ENCODE measurements around the gene POLE.

POLE gene

DNA sequence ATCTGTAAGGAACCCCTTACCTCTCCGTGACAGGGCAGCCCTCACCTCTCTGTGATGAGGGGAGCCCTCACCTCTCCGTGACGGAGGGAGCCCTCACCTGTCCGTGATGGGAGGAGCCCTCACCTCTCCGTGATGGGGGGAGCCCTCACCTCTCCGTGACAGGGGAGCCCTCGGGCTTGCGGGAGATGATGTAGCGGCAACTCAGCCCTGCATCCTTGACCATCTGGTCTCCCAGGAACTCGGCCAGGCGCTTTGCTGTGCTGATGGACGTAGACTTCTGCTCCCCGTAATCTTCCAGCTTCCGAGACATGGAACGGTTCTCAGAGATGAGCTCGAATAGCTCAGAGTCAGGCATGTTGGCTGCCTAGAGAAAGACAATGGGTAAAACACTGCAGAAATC lies 28.0 kb downstream of the POLE start:
- TF ChIP-seq POLR2A (IDR thresholded peaks at IDR 0.05; ENCODE audit: low read depth, low read length) (no peak), POLR2AphosphoS5 (IDR thresholded peaks at IDR 0.05; ENCODE audit: low read depth, low read length) (no peak), TAF1 (IDR thresholded peaks at IDR 0.05; ENCODE audit: borderline replicate concordance, low read depth, low read length) (no peak)
- FAIRE-seq (no peak), DNase-seq (ENCODE audit: insufficient read length) (no peak)

DNA sequence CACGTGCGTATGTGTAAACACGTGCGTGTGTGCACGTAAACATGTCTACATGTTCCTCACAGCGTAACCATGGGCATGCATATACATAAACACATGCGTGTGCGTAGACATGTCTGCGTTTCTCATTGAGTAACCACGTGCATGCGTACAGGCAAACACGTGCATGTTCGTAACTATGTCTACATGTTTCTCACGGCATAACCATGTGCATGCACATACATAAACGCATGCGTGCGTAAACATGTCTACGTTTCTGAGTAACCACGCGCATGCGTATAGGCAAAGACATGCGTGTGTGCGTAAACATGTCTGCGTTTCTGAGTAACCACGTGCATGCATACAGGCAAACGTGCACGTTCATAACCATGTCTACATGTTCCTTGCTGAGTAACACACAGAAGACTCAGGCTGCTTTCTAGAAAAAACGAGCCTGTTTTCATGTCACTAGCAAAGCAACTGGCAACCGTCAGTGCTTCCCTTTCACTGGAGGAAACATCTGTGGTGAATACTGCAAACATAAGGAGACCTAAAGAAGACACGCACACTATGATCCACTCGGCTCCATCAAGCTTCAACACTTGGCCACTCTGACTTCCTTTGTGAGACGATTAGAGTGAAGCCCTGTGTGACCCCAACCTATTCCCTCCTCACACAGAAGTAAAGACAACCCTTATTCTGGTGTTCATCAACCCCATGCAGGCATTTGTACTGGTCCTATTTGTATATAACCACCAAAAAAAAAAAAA lies 28.8 kb downstream of the POLE start:
- FAIRE-seq = no peak

DNA sequence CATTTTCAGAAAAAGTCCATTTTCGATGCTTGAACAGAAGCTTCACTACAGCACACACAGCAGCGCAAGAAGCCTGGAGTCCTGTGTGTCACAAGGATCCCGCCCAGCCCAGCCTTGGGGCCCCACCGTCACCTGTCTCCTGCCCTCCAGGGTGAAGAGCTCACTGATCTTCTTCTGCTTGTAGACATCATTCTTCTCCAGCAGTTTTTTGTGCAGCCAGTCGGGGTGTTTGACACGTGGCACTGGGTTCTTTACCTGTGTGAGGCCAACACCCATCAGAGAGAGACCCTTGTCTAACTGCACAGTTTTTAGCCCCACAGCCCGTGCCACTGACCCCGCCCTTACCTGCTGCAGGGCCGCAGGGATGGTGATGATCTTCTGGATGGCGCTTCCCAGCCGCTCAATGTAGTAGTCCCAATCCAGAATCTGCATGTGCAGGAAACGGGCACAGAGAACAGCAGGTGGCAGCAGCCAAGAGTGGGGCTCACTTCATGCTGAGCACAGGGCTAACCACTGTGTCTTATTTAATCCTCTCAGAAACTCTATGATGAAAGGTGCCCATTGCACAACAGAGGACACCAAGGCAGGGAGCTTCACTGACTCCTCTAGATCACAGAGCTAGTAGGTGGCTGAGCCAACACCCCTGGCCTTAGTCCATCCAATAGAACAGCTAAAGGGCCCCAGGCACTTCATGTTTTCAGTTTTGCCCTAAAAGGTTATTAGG lies 30.0 kb downstream of the POLE start:
- DNase-seq (ENCODE audit: insufficient read length) (no peak), FAIRE-seq (no peak)
- TF ChIP-seq POLR2AphosphoS5 (IDR thresholded peaks at IDR 0.05; ENCODE audit: low read depth, low read length) (no peak), TAF1 (IDR thresholded peaks at IDR 0.05; ENCODE audit: borderline replicate concordance, low read depth, low read length) (no peak)

More for the DNA sequence above, 28.8 kb downstream of the POLE start:
- no peak for TF ChIP-seq POLR2A (IDR thresholded peaks at IDR 0.05; ENCODE audit: low read depth, low read length)
- TF ChIP-seq POLR2AphosphoS5 (IDR thresholded peaks at IDR 0.05; ENCODE audit: low read depth, low read length) = no peak; the same call in none of the 2 replicates
- no peak for TF ChIP-seq TAF1 (IDR thresholded peaks at IDR 0.05; ENCODE audit: borderline replicate concordance, low read depth, low read length)
- DNase-seq (ENCODE audit: insufficient read length) = no peak

DNA sequence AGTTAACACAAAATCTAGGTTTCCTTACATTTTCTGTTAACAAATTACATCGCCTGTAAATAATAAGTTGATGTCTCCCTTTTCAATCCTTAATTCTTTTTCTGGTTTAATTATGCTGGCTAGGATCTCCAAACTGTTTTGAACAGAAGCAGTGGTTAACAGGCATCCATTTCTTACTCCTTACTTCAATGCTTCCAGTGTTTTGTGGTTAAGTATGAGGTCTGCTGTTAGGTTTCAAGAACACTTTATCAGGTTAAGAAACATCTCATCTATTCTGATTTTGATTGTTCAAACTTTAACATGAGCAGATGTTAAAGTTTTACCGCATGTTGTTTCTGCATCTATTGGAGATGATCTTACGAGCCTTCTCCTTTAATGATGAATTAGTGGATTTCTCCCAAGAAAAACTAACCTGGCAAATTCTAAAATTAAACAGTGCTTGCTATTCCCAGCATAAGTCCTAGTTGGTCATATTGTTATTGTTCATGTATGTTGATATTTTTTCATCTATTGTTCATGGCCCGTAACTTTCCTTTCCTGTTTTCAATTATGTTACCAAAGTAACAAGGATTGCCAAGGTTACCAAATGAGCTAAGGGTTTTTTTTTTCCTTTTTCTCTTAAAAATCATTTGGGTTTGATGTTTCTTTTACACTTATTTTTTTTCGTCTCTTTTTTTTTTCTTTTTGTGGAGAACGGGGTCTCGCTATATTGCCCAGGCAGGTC lies 33.4 kb downstream of the POLE start:
- TF ChIP-seq POLR2AphosphoS5 (IDR thresholded peaks at IDR 0.05; ENCODE audit: low read depth, low read length) (no peak), POLR2A (IDR thresholded peaks at IDR 0.05; ENCODE audit: low read depth, low read length) (no peak), TAF1 (IDR thresholded peaks at IDR 0.05; ENCODE audit: borderline replicate concordance, low read depth, low read length) (no peak)
- FAIRE-seq (no peak), DNase-seq (ENCODE audit: insufficient read length) (no peak)

DNA sequence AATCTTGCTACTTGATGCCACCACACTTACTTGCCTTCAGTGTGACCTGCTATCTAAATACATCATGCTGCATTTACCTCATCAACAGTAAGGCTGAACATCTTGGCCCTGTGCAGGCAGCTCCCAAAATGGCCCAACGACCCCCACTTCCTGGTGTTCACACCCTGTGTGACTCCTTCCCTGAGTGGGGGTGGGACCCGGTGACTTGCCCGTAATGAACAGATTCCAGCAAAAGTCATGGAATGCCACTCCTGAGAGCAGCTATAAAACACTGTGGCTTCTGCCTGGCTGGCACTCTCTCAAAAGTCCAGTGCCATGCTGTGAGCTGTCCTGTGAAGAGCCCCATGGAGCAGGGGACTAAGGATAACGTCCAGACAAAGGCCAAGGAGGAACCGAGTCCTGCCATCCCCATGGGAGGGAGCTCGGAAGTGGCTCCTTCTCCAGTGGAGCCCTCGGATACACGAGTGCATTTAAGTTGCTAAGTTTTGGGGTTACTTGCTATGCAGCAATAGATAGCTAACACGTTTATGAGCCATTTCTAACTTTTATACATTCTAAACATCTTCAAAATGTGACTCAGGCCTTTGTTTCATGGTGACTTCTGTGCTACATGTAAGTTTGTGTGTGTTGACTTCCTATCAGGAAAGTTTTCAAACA lies 35.6 kb downstream of the POLE start:
- DNase-seq (ENCODE audit: insufficient read length) = no peak
- TF ChIP-seq POLR2AphosphoS5 (IDR thresholded peaks at IDR 0.05; ENCODE audit: low read depth, low read length) = no peak
- TF ChIP-seq POLR2A (IDR thresholded peaks at IDR 0.05; ENCODE audit: low read depth, low read length) = no peak; the same call in 1 of the 2 replicates
- TF ChIP-seq TAF1 (IDR thresholded peaks at IDR 0.05; ENCODE audit: borderline replicate concordance, low read depth, low read length) = no peak
- FAIRE-seq = no peak

DNA sequence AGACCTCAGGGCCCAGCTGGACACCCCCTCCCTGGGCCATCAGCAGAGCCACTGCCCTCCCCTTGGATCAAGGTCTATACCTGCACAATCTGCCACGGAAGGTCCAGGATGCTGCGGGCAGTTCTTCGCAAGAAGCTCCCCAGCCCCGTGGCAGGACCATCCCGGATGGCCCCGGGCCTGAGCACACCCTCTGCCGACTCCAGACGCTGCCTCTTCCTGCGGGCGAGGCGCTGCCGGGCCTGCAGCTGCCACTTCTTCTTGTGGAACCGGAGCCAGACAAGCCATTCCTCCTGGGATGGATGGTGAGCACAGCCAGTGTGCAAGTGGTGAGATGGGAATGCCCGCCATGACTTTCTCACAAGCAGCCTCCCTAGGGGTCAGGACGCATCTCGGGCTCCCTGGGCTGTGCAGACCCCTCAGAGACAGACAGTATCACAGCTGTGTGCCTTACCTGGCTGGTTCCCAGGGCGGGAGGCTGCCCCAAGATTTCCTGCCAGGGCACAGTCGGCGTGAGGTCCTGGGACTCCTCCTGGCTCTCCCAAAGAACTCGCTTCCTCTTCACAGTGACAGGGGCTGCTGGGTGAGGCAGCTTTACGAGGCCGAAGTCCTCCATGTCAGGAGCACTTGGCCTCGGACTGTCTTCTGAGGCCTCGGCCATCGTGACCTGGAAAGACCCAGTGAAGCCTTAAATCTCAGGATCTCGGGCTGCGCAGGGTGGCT lies 37.8 kb downstream of the POLE start:
- TF ChIP-seq POLR2AphosphoS5 (IDR thresholded peaks at IDR 0.05; ENCODE audit: low read depth, low read length) = no peak
- TF ChIP-seq POLR2A (IDR thresholded peaks at IDR 0.05; ENCODE audit: low read depth, low read length) = no peak
- no peak for TF ChIP-seq TAF1 (IDR thresholded peaks at IDR 0.05; ENCODE audit: borderline replicate concordance, low read depth, low read length)
- FAIRE-seq (no peak), DNase-seq (ENCODE audit: insufficient read length) (no peak)

DNA sequence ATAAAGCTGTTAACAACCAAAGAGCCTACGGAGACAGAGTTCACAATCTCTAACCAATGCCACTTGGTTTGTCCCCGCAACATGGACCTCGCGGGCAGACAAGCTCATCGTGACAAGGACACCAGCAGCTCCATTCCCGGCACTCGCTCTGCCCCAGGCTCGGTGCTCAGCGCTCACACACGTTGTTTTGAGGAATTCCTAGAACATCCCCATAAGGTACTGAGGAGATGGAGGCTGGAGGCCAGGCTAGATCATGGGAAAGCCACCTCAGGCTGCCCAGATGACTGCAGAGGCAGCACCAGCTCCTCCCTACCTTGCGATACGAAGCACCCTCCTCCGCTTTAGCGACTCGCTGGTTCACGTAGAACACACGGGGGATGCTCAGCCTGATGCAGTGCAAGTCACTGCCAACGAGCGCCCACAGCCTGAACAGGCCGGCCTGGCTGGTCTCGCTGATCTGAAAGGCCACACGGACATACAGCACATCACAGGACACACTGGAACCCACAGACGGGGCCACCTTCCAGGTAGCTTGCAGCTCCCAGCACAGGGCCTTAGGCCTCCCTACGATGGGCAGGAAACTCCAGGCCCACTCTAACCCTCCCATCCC lies 38.4 kb downstream of the POLE start:
- TF ChIP-seq TAF1 (IDR thresholded peaks at IDR 0.05; ENCODE audit: borderline replicate concordance, low read depth, low read length) (no peak), POLR2A (IDR thresholded peaks at IDR 0.05; ENCODE audit: low read depth, low read length) (no peak), POLR2AphosphoS5 (IDR thresholded peaks at IDR 0.05; ENCODE audit: low read depth, low read length) (no peak)
- DNase-seq (ENCODE audit: insufficient read length) (no peak), FAIRE-seq (no peak)

DNA sequence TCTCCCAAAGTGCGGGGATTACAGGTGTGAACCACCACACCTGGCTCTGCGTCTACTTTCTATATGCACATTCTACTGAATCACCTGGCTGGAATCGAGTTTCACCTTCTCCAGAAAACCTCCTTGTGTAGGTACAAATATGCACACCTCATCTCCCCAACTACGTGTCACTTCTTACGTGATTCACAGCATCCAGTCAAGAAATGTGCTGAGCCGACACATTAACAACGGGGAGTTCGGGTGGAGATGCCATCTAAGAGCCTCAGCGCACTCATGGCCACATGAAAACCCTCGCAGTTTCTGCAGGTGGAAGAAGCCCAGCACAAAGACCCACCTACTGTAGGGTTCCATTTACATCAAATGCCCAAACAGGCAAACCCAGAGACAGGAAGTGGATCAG lies 39.3 kb downstream of the POLE start:
- TF ChIP-seq TAF1 (IDR thresholded peaks at IDR 0.05; ENCODE audit: borderline replicate concordance, low read depth, low read length) (no peak), POLR2A (IDR thresholded peaks at IDR 0.05; ENCODE audit: low read depth, low read length) (no peak)
- DNase-seq (ENCODE audit: insufficient read length) (no peak), FAIRE-seq (no peak)

DNA sequence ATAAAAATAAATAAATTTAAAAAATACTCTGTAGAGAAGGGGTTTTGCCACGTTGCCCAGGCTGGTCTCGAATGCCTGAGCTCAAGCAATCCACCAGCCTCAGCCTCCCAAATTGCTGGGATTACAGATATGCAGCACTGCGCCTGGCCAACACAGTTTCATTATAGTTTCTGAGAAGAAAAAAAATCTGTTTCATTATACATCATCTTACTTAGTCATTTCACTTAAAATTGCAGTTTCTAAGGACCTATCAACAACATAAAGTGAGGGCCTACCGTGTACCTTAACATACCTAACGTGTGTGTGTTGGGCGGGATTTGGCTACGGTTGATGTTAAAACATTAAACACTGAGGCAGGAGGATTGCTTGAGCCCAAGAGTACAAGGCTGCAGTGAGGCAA lies 40.3 kb downstream of the POLE start:
- DNase-seq (ENCODE audit: insufficient read length) (no peak), FAIRE-seq (no peak)
- TF ChIP-seq POLR2AphosphoS5 (IDR thresholded peaks at IDR 0.05; ENCODE audit: low read depth, low read length) (no peak), POLR2A (IDR thresholded peaks at IDR 0.05; ENCODE audit: low read depth, low read length) (no peak), TAF1 (IDR thresholded peaks at IDR 0.05; ENCODE audit: borderline replicate concordance, low read depth, low read length) (no peak)
